T-cell (primary cell): ENCODE data around the gene C2CD3. TPM values are rescaled to one million over a fixed set of nuclear protein-coding genes. Genes with fewer than 3 reads are reported as not detected.
"Not testable (repeated sequence)": the region's sequence is repeated elsewhere in the genome, so short reads cannot be mapped to it uniquely, and the experiment has no call there.

Experiments
- ATAC-seq, 4 experiments: fragments of 200-7000 bp in 3 of 4; fragments of 150-1000 bp in 1 of 4; cut with Tn5 transposase; replicated peaks in 1 of 4; 1 replicate in 3 of 4; 2 replicates in 1 of 4; pipeline ENCODE4 v1.10.0; 2021; ENCODE audit warnings: moderate library complexity in 3 of 4, mild to moderate bottlenecking in 2 of 4, moderate number of reproducible peaks in 1 of 4
- CTCF ChIA-PET, 2 donors: fragments of 300-600 bp; sonication (Branson Sonifier 250); formaldehyde crosslinking; loops; one replicate each; lab custom pipeline; 2022; ENCODE audit warnings: antibody characterized with exemption in 2 of 2; lab: Charles Lee
- POLR2A ChIA-PET, 2 donors: fragments of 300-600 bp; sonication (Branson Sonifier 250); formaldehyde crosslinking; loops; one replicate each; lab custom pipeline; 2022; ENCODE audit warnings: antibody characterized with exemption in 2 of 2; lab: Charles Lee
- DNase-seq, 35 experiments: peaks; one replicate each; pipeline versions ENCODE4 v3.0.0 to v3.0.0-alpha.2; 2013 to 2023
- H3K27ac ChIP-seq: one replicate; pipeline ENCODE4 v1.5.1; 2013; ENCODE audit warnings: low read length
- H3K27me3 ChIP-seq, 2 experiments: replicated peaks in 1 of 2; 1 replicate in 1 of 2; 2 replicates in 1 of 2; pipeline versions ENCODE4 v1.6.1 to v1.7.0; 2013; ENCODE audit warnings: low read length in 1 of 2, mixed read lengths in 1 of 2; ENCODE audit not compliant: control insufficient read depth in 2 of 2, insufficient read depth in 2 of 2; ENCODE audit errors: extremely low read depth in 1 of 2
- H3K36me3 ChIP-seq, 2 donors: 1 replicate in 1 of 2; 2 replicates in 1 of 2; pipeline versions ENCODE4 v1.6.1 to v1.7.0; 2013; ENCODE audit warnings: low read length in 1 of 2; ENCODE audit not compliant: control insufficient read depth in 2 of 2, insufficient read depth in 1 of 2; ENCODE audit errors: extremely low read depth in 1 of 2
- H3K4me1 ChIP-seq, 2 experiments: 1 replicate in 1 of 2; 2 replicates in 1 of 2; pipeline versions ENCODE4 v1.6.1 to v1.7.0; 2013; ENCODE audit warnings: low read length in 2 of 2, mixed read lengths in 1 of 2; ENCODE audit not compliant: insufficient read depth in 2 of 2, control insufficient read depth in 1 of 2; ENCODE audit errors: extremely low read depth in 1 of 2
- H3K4me3 ChIP-seq, 2 donors: 1 replicate in 1 of 2; 2 replicates in 1 of 2; pipeline versions ENCODE4 v1.5.1 to v1.7.0; 2013; ENCODE audit warnings: mild to moderate bottlenecking in 2 of 2, low read length in 1 of 2, moderate library complexity in 1 of 2; ENCODE audit not compliant: control insufficient read depth in 1 of 2; ENCODE audit errors: extremely low read depth in 1 of 2
- H3K9me3 ChIP-seq: 2 replicates; pipeline ENCODE4 v1.7.0; 2013
- H3K27ac Mint-ChIP-seq, 2 donors: one replicate each; pipeline ENCODE4 v1.8.0; 2020 to 2021; ENCODE audit warnings: mild to moderate bottlenecking in 2 of 2, mixed read lengths in 2 of 2
- H3K27me3 Mint-ChIP-seq, 2 donors: one replicate each; pipeline ENCODE4 v1.8.0; 2021 to 2022; ENCODE audit warnings: mixed read lengths in 2 of 2
- H3K36me3 Mint-ChIP-seq: one replicate; pipeline ENCODE4 v1.8.0; 2021; ENCODE audit warnings: mixed read lengths
- H3K4me1 Mint-ChIP-seq, 3 donors: one replicate each; pipeline ENCODE4 v1.8.0; 2020 to 2022; ENCODE audit warnings: mixed read lengths in 3 of 3, mild to moderate bottlenecking in 1 of 3
- H3K4me3 Mint-ChIP-seq, 3 donors: one replicate each; pipeline ENCODE4 v1.8.0; 2020 to 2022; ENCODE audit warnings: mild to moderate bottlenecking in 3 of 3, mixed read lengths in 3 of 3, moderate library complexity in 3 of 3
- H3K9me3 Mint-ChIP-seq, 3 donors: one replicate each; pipeline ENCODE4 v1.8.0; 2020 to 2022; ENCODE audit warnings: mixed read lengths in 3 of 3
- WGBS: methylation state at CpG from one replicate; pipeline ENCODE4 v1.1.5; 2013; ENCODE audit warnings: missing lambda C conversion rate; ENCODE audit not compliant: insufficient coverage; 5-methylcytosine and 5-hydroxymethylcytosine counted together
- total RNA-seq, 35 experiments: library from RNA in 6 of 35; stranded (reverse) in 6 of 35; fragments of 120-200 nt in 1 of 35; gene quantifications; one replicate each; pipeline versions ENCODE4 v1.2.1 to v1.2.4 and lab custom pipeline; 2013 to 2026

C2CD3 gene
- total RNA-seq, 5 donors from 2014 or later (not counting 1 experiment from before 2014, with no cell fraction given), result 37.0 to 47.7 (median 41.0) TPM

DNA sequence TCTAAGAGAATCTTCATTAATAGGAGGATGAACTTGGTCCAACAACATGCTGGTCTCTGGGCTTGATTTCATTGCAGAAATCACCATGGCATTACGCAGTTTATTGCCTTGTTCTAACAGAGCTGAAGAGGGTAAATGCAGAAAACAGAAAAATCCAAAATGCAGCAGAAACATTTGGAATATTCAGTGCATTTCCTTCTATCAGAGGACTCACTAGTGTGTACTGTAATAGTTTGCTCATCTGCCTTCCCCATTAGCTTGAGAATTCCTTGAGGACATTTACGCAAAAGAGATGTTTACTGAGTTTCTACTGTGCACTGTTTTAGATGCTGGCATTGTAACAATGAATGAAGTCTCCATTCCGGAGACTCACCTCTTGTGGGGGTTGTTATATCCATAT is 37.4 kb downstream of the C2CD3 start:
- POLR2A ChIA-PET, result no interaction called here
- CTCF ChIA-PET, result interaction anchor here in 1 of 2 donors (0.6 kb wide), 1 partner anchor 430 kb away, joined by 6 read pairs; no protein-coding TSS in a partner anchor
- no peaks in the 10 kb centered on the region for H3K4me1 ChIP-seq
- H3K27ac Mint-ChIP-seq, result no peak overlapping the region
- WGBS, result no CpG with 5 or more reads among the region's 3 CpGs
- H3K27me3 ChIP-seq, result no peaks in the 10 kb centered on the region
- H3K4me1 Mint-ChIP-seq, result no peaks in the 10 kb centered on the region
- no peak overlapping the region for H3K4me3 Mint-ChIP-seq
- H3K9me3 Mint-ChIP-seq, result no peaks in the 10 kb centered on the region
- no peaks in the 10 kb centered on the region for H3K27me3 Mint-ChIP-seq
- H3K4me3 ChIP-seq, result no peak overlapping the region
- H3K27ac ChIP-seq, result no peak overlapping the region
- peaks cover 0 to 51% of the 10 kb centered on the region in 2 donors for H3K36me3 ChIP-seq
- ATAC-seq (no peak), DNase-seq (no peak)
- no peaks in the 10 kb centered on the region for H3K9me3 ChIP-seq
- H3K36me3 Mint-ChIP-seq, result peaks cover 61% of the 10 kb centered on the region

DNA sequence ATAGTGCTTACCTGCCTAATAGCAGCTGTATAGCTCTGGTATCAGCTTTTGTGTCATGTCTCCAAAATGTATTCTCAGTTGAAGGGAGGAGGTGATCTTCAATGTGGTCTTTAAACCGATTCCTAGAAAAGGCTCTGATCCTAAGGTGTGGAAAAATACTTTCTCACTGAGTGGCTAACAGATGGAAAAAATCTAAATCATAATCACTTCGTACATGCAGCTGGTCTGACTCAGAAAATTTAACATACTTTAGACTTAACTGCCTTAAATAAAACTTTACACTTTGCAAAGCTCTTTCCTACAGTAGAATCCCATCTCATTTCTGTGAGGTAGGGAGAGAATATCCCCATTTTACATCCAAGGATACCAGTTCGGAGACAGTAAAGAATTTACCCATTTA is 38.0 kb downstream of the C2CD3 start:
- H3K9me3 ChIP-seq, result no peaks in the 10 kb centered on the region
- no peaks in the 10 kb centered on the region for H3K4me1 ChIP-seq
- CTCF ChIA-PET, result interaction anchor here in 1 of 2 donors (0.6 kb wide), 1 partner anchor 429 kb away, joined by 6 read pairs; no protein-coding TSS in a partner anchor
- H3K27me3 Mint-ChIP-seq, result no peaks in the 10 kb centered on the region
- WGBS, result no CpG with 5 or more reads among the region's 3 CpGs
- H3K4me3 ChIP-seq, result no peak overlapping the region
- no peaks in the 10 kb centered on the region for H3K27me3 ChIP-seq
- no peak for DNase-seq
- H3K4me1 Mint-ChIP-seq, result no peaks in the 10 kb centered on the region
- ATAC-seq, result no peak
- H3K9me3 Mint-ChIP-seq, result no peaks in the 10 kb centered on the region
- no peak overlapping the region for H3K4me3 Mint-ChIP-seq
- POLR2A ChIA-PET, result no interaction called here
- peaks cover 55% of the 10 kb centered on the region for H3K36me3 Mint-ChIP-seq
- H3K27ac Mint-ChIP-seq, result no peak overlapping the region
- H3K27ac ChIP-seq, result no peak overlapping the region
- peaks cover 0 to 46% of the 10 kb centered on the region in 2 donors for H3K36me3 ChIP-seq

- DNase-seq, POLR2A ChIA-PET, CTCF ChIA-PET: not testable (repeated sequence)
Measured at GRCh38 chr11:74129121-74129520, 41.7 kb downstream of the C2CD3 start.

DNA sequence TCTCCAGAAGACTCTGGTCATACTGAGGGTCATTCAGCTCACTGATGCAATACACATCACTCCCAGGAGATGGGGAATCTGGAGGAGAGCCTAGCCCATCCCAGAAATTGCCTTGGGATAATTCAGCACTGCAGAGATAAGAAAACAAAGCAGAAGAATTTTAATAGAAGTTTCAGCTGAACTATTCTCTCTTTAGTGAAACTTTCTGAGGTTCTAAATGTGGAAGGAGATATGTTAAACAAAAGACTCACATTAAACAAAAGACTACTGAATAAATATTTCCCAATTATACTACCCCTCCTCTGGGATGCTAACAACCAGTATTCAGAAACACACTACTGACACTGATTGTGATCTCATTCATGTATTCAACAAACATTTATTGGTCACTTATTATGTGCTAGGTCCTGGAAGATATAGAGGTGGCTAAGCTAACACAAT is 47.8 kb downstream of the C2CD3 start:
- Mint-ChIP-seq H3K4me1 (no peaks in the 10 kb centered on the region), H3K36me3 (peaks cover 26% of the 10 kb centered on the region), H3K27ac (no peak overlapping the region), H3K4me3 (no peak overlapping the region), H3K27me3 (no peaks in the 10 kb centered on the region), H3K9me3 (peaks cover 0 to 4% (median 0%) of the 10 kb centered on the region in 3 donors)
- Histone ChIP-seq H3K27ac (no peak overlapping the region), H3K36me3 (peaks cover 0 to 3% of the 10 kb centered on the region in 2 donors), H3K27me3 (no peaks in the 10 kb centered on the region), H3K4me3 (no peak overlapping the region), H3K4me1 (no peaks in the 10 kb centered on the region), H3K9me3 (no peaks in the 10 kb centered on the region)
- no peak for DNase-seq
- no peak for ATAC-seq
- CTCF ChIA-PET, result interaction anchor here in 1 of 2 donors (0.6 kb wide), 1 partner anchor 190 kb away, joined by 3 read pairs; no protein-coding TSS in a partner anchor
- POLR2A ChIA-PET, result no interaction called here

More at GRCh38 chr11:74129121-74129520, 41.7 kb downstream of the C2CD3 start:
- H3K4me1 Mint-ChIP-seq, H3K4me3 ChIP-seq, H3K4me1 ChIP-seq, H3K27ac Mint-ChIP-seq, H3K9me3 Mint-ChIP-seq, H3K27me3 Mint-ChIP-seq, H3K4me3 Mint-ChIP-seq, H3K27me3 ChIP-seq, H3K27ac ChIP-seq, ATAC-seq, H3K9me3 ChIP-seq: not testable (repeated sequence)
- WGBS, result 100% methylated on average over 7 of the region's 33 CpGs
- peaks cover 0 to 25% of the 10 kb centered on the region in 2 donors for H3K36me3 ChIP-seq
- H3K36me3 Mint-ChIP-seq, result peaks cover 38% of the 10 kb centered on the region

DNA sequence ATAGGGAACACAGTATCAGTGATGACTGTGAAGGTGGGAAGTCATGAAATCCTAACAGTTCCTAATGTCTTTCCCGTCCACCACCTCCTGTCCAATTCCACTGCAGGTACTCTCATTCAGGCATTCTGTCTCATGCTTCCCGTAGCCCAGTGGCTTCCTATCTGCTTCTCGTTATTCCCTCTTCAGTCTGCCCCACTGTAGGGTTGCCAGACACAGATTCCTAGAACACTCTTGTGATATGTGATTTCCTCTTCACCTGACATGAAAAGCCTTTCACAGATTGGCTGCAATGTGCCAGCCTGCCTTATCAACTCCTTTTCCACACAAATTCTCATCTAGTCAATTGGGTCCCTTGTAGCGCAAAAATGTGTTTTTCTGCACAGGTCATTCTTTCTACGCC is 49.0 kb downstream of the C2CD3 start:
- H3K4me3 Mint-ChIP-seq, result no peak overlapping the region
- Histone ChIP-seq H3K36me3 (peaks cover 0 to 8% of the 10 kb centered on the region in 2 donors), H3K27ac (no peak overlapping the region), H3K9me3 (no peaks in the 10 kb centered on the region), H3K4me3 (no peak overlapping the region), H3K4me1 (no peaks in the 10 kb centered on the region), H3K27me3 (no peaks in the 10 kb centered on the region)
- no peaks in the 10 kb centered on the region for H3K27me3 Mint-ChIP-seq
- no peak for DNase-seq
- ATAC-seq, result no peak
- ChIA-PET POLR2A (no interaction called here), CTCF (no interaction called here)
- peaks cover 0 to 4% (median 0%) of the 10 kb centered on the region in 3 donors for H3K9me3 Mint-ChIP-seq
- H3K36me3 Mint-ChIP-seq, result peaks cover 35% of the 10 kb centered on the region
- H3K4me1 Mint-ChIP-seq, result no peaks in the 10 kb centered on the region
- H3K27ac Mint-ChIP-seq, result no peak overlapping the region
- whole genome bisulfite sequencing, result 100% methylated on average over 4 of the region's 5 CpGs

DNA sequence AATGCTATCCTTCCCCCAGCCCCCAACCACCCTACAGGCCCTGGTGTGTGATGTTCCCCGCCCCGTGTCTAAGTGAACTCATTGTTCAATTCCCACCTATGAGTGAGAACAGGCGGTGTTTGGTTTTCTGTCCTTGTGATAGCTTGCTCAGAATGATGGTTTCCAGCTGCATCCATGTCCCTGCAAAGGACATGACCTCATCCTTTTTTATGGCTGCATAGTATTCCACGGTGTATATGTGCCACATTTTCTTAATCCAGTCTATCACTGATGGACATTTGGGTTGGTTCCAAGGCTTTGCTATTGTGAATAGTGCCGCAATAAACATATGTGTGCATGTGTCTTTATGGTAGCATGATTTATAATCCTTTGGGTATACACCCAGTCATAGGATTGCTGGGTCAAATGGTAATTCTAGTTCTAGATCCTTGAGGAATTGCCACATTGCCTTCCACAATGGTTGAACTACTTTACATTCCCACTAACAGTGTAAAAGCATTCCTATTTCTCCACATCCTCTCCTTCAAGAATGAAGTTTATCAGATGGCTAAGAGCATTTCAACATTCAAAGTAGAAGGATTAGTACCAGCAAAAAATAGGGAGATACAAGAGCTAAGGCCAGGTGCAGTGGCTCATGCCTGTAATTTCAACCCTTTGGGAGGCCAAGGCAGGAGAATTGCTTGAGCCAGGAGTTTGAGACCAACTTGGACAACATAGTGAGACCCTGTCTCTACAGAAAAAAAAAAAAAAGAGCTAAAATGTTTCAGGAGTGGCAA is 50.4 kb downstream of the C2CD3 start:
- H3K27ac ChIP-seq, DNase-seq, H3K27ac Mint-ChIP-seq, H3K9me3 ChIP-seq, H3K27me3 ChIP-seq, H3K9me3 Mint-ChIP-seq, H3K4me1 ChIP-seq, CTCF ChIA-PET, ATAC-seq, H3K4me1 Mint-ChIP-seq, H3K4me3 ChIP-seq, H3K4me3 Mint-ChIP-seq, POLR2A ChIA-PET, H3K27me3 Mint-ChIP-seq, H3K36me3 ChIP-seq: not testable (repeated sequence)
- 100% methylated on average over 1 of the region's 5 CpGs for WGBS
- H3K36me3 Mint-ChIP-seq, result peaks cover 47% of the 10 kb centered on the region
